Thyroid gland (tissue), 4 donors: ENCODE measurements around the gene LDLR. TPM values are rescaled to one million over a fixed set of nuclear protein-coding genes. Genes with fewer than 3 reads are reported as not detected.
A peak's percentile ranks its signal among the peaks of the same experiment; 100 is the strongest.
"Not testable (repeated sequence)": the region's sequence is repeated elsewhere in the genome, so short reads cannot be mapped to it uniquely, and the experiment has no call there.

ENCODE experiments used
- DNase-seq, 2 donors: peaks; one replicate each; pipeline ENCODE4 v3.0.0-alpha.2; 2019
- H3K27ac ChIP-seq, 3 donors: fragments of 200-600 bp; sonication (generic); 1 replicate in 2 of 3; 2 replicates in 1 of 3; pipeline ENCODE4 v1.5.1; 2016 to 2019; ENCODE audit warnings: mild to moderate bottlenecking in 1 of 3, moderate library complexity in 1 of 3
- H3K27me3 ChIP-seq: fragments of 200-600 bp; sonication (generic); one replicate; pipeline ENCODE4 v1.5.1; 2019
- H3K36me3 ChIP-seq, 2 donors: fragments of 200-600 bp; sonication (generic); one replicate each; pipeline ENCODE4 v1.5.1; 2016 to 2019
- H3K4me1 ChIP-seq, 2 donors: fragments of 200-600 bp; sonication (generic); one replicate each; pipeline ENCODE4 v1.5.1; 2017 to 2019
- H3K4me3 ChIP-seq, 3 donors: fragments of 200-600 bp; sonication (generic); replicated peaks in 1 of 3; 1 replicate in 2 of 3; 2 replicates in 1 of 3; pipeline ENCODE4 v1.5.1; 2016; ENCODE audit warnings: mild to moderate bottlenecking in 1 of 3
- H3K9me3 ChIP-seq: fragments of 200-600 bp; sonication (generic); one replicate; pipeline ENCODE4 v1.5.1; 2017
- CTCF ChIP-seq, 6 experiments: fragments of 200-600 bp in 3 of 6; fragments of 450-650 bp in 3 of 6; sonication (generic) in 3 of 6; IDR thresholded peaks; one replicate each; pipeline ENCODE4 v1.5.1; 2016 to 2019; ENCODE audit warnings: antibody characterized with exemption in 6 of 6, mild to moderate bottlenecking in 2 of 6, inconsistent platforms in 1 of 6, moderate library complexity in 1 of 6
- POLR2A ChIP-seq, 2 donors: fragments of 450-650 bp; IDR thresholded peaks; one replicate each; pipeline ENCODE4 v1.6.1; 2017; ENCODE audit warnings: antibody characterized with exemption in 2 of 2, mild to moderate bottlenecking in 2 of 2, moderate library complexity in 1 of 2
- WGBS, 2 donors: methylation state at CpG; one replicate each; pipeline ENCODE4 v1.1.5; 2017; 5-methylcytosine and 5-hydroxymethylcytosine counted together
- intact Hi-C: fragments of 100-400 bp; cut with DNase I; formaldehyde crosslinking; loops from one replicate; pipeline ENCODE4 v1.15.1; 2023
- total RNA-seq, 4 donors: library from RNA; depleted of rRNA; stranded (reverse); fragments of >200 nt; gene quantifications; one replicate each; pipeline ENCODE4 v1.2.3, GENCODE V29; 2016

LDLR gene
- total RNA-seq, 4 donors from 2014 or later = 8.7 to 39.1 (median 20.3) TPM

DNA sequence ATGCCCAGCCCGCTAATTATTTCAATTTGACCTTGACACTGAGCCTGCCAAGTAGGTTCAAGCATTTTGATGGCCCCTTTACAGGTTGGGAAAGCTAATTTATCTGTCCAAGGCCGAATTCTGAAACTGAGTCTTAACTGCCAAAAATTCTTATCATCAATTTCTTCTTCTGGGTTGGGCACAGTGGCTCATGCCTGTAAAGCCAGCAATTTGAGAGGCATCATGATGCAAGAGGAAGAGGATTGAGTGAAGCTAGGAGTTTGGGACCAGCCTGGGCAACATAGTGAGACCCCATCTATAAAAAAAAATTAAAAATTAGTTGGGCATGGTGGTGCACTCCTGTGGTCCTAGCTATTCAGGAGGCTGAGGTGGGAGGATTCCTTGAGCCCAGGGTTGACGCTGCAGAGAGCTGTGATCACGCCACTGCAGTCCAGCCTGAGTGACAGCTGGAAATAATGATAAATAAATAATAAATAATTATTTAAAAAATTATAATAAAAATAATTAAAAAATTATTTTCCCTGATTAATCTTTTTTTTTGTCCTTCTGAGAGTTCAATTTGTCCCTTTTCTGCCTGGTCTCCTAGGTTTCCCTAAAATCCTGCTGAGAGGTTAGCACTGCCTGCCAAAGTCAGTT lies 1.3 kb upstream of the LDLR start:
- Histone ChIP-seq H3K27ac (peak overlapping the region; percentile 65 to 99 (median 84)), H3K4me3 (no peak overlapping the region), H3K4me1 (peaks cover 50 to 59% of the 10 kb centered on the region in 2 donors), H3K27me3 (no peaks in the 10 kb centered on the region), H3K9me3 (no peaks in the 10 kb centered on the region), H3K36me3 (no peaks in the 10 kb centered on the region)
- 91 to 96% methylated on average over 4 of the region's 4 CpGs for WGBS, 2 donors
- TF ChIP-seq CTCF (IDR thresholded peaks at IDR 0.05) (no peak), POLR2A (IDR thresholded peaks at IDR 0.05) (no peak)
- no peak for DNase-seq
- intact Hi-C loops = no loop called here

DNA sequence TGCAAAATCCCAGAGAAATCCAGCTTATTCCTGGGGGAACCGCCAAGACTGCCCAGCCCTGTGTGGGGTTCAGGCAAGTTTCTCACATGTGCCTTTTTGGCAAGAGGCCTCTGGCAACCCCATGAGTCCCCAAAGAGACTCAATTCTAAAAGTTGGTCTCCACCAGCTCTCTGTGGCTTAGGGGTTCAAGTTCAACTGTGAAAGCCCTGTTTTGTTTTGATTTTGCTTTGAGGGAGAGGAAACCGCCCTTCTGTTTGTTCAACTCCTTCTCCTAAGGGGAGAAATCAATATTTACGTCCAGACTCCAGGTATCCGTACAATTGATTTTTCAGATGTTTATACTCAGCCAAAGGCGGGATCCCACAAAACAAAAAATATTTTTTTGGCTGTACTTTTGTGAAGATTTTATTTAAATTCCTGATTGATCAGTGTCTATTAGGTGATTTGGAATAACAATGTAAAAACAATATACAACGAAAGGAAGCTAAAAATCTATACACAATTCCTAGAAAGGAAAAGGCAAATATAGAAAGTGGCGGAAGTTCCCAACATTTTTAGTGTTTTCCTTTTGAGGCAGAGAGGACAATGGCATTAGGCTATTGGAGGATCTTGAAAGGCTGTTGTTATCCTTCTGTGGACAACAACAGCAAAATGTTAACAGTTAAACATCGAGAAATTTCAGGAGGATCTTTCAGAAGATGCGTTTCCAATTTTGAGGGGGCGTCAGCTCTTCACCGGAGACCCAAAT lies 583 bp upstream of the LDLR start:
- peak overlapping the region; percentile 65 to 99 (median 84) for H3K27ac ChIP-seq
- intact Hi-C loops = no loop called here
- H3K4me1 ChIP-seq = peaks cover 50 to 61% of the 10 kb centered on the region in 2 donors
- no peaks in the 10 kb centered on the region for H3K9me3 ChIP-seq
- 42 to 47% methylated on average over 11 of the region's 11 CpGs for WGBS, 2 donors
- no peaks in the 10 kb centered on the region for H3K27me3 ChIP-seq
- TF ChIP-seq POLR2A (IDR thresholded peaks at IDR 0.05) = no peak
- TF ChIP-seq CTCF (IDR thresholded peaks at IDR 0.05) = no peak
- no peaks in the 10 kb centered on the region for H3K36me3 ChIP-seq
- peak in 1 of 2 donors; percentile 45 for DNase-seq
- peak overlapping the region in 1 of 3 donors; percentile 57 for H3K4me3 ChIP-seq

- 0% methylated on average over 7 to 14 of the region's 15 CpGs for WGBS, 2 donors
- H3K9me3 ChIP-seq, DNase-seq, intact Hi-C loops, H3K27me3 ChIP-seq, H3K36me3 ChIP-seq: not testable (repeated sequence)
- H3K4me3 ChIP-seq = peak overlapping the region; percentile 6 to 57 (median 25)
- peaks cover 53 to 63% of the 10 kb centered on the region in 2 donors for H3K4me1 ChIP-seq
- peak overlapping the region; percentile 65 to 99 (median 84) for H3K27ac ChIP-seq
These were observed 676 bp downstream of the LDLR start for GRCh38 chr19:11090014-11090263.

GRCh38 chr19:11090264-11090996 lies 1.2 kb downstream of the LDLR start:
- DNase-seq = peak; percentile 99
- intact Hi-C loops = no loop called here
- 0 to 2% methylated on average over 3 to 31 of the region's 64 CpGs for WGBS, 2 donors
- no peaks in the 10 kb centered on the region for H3K9me3 ChIP-seq
- peak overlapping the region; percentile 82 to 99 (median 97) for H3K27ac ChIP-seq
- H3K27me3 ChIP-seq = no peaks in the 10 kb centered on the region
- H3K4me1 ChIP-seq = peaks cover 51 to 61% of the 10 kb centered on the region in 2 donors
- no peaks in the 10 kb centered on the region for H3K36me3 ChIP-seq
- TF ChIP-seq CTCF (IDR thresholded peaks at IDR 0.05) = no peak
- TF ChIP-seq POLR2A (IDR thresholded peaks at IDR 0.05) = peak; percentile 77 to 95
- peak overlapping the region; percentile 21 to 88 (median 57) for H3K4me3 ChIP-seq

- WGBS, 2 donors = 52 to 53% methylated on average over 11 of the region's 11 CpGs
- peaks cover 52 to 61% of the 10 kb centered on the region in 2 donors for H3K4me1 ChIP-seq
These were observed 1.9 kb downstream of the LDLR start for GRCh38 chr19:11090997-11091702.

More at GRCh38 chr19:11090997-11091702, 1.9 kb downstream of the LDLR start:
- Histone ChIP-seq H3K4me3 (peak overlapping the region; percentile 21 to 88 (median 57)), H3K36me3 (no peaks in the 10 kb centered on the region), H3K27ac (peak overlapping the region; percentile 82 to 99 (median 97)), H3K9me3 (no peaks in the 10 kb centered on the region), H3K27me3 (no peaks in the 10 kb centered on the region)
- TF ChIP-seq POLR2A (IDR thresholded peaks at IDR 0.05) (no peak), CTCF (IDR thresholded peaks at IDR 0.05) (no peak)
- intact Hi-C loops = no loop called here
- DNase-seq = no peak
